Esophagus muscularis mucosa (tissue), 4 donors: ENCODE results near the gene ZNF598.

Experiments used
- CTCF ChIP-seq, 3 experiments: fragments of 200-600 bp in 2 of 3; fragments of 450-650 bp in 1 of 3; sonication (generic) in 2 of 3; IDR thresholded peaks; one replicate each; pipeline ENCODE4 v1.5.1; 2017 to 2019; ENCODE audit warnings: antibody characterized with exemption in 3 of 3, mild to moderate bottlenecking in 2 of 3, moderate library complexity in 1 of 3
- EP300 ChIP-seq: sonication (generic); formaldehyde crosslinking; IDR thresholded peaks from one replicate; pipeline ENCODE4 v1.6.1; 2017; ENCODE audit warnings: antibody characterized with exemption
- POLR2A ChIP-seq: fragments of 450-650 bp; IDR thresholded peaks from one replicate; pipeline ENCODE4 v1.6.1; 2017; ENCODE audit warnings: antibody characterized with exemption, moderate library complexity, mild to moderate bottlenecking, low read depth
- POLR2AphosphoS5 ChIP-seq, 2 donors: sonication (generic); formaldehyde crosslinking; IDR thresholded peaks; one replicate each; pipeline ENCODE4 v1.6.1; 2017; ENCODE audit warnings: antibody characterized with exemption in 2 of 2

- TF ChIP-seq CTCF (IDR thresholded peaks at IDR 0.05) (no peak), EP300 (no peak), POLR2A (no peak), POLR2AphosphoS5 (IDR thresholded peaks at IDR 0.05) (no peak)
Measured at GRCh38 chr16:2054543-2055245, 45.1 kb upstream of the ZNF598 start.
